ENCODE results near the gene RABGAP1L. TPM values are rescaled to one million over a fixed set of nuclear protein-coding genes. Genes with fewer than 3 reads are reported as not detected.
"Not testable (repeated sequence)": the region's sequence is repeated elsewhere in the genome, so short reads cannot be mapped to it uniquely, and the experiment has no call there.

RABGAP1L gene
- total RNA-seq, 2 experiments from 2014 or later = 47.4 to 53.3 TPM

DNA sequence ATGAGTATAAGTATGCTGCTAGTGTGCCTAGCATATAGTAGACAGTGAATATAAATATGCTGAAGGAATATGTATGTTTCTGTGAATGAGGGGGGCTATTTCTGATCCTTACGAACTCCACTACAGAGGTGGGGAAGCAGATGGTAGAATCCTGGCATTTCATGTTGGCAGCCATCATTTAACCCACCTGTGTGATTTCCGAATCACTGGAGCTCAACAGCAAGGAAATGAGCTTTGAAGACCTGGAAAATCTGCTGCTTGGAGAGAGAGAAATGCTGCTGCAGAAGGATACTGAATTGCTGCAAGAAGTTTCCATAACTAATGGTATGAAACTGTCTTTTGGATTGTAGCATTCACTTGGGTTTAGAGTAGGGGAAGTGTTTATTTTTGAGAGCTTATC lies 83.5 kb downstream of the RABGAP1L start:
- CTCF ChIA-PET = no interaction called here
- Mint-ChIP-seq H3K27ac (peak overlapping the region; percentile 2), H3K4me3 (no peak overlapping the region), H3K36me3 (ENCODE audit: low read depth) (peaks cover 25% of the 10 kb centered on the region), H3K4me1 (no peaks in the 10 kb centered on the region), H3K27me3 (no peaks in the 10 kb centered on the region), H3K9me3 (no peaks in the 10 kb centered on the region)
- POLR2A ChIA-PET = no interaction called here
- DNase-seq = no peak

DNA sequence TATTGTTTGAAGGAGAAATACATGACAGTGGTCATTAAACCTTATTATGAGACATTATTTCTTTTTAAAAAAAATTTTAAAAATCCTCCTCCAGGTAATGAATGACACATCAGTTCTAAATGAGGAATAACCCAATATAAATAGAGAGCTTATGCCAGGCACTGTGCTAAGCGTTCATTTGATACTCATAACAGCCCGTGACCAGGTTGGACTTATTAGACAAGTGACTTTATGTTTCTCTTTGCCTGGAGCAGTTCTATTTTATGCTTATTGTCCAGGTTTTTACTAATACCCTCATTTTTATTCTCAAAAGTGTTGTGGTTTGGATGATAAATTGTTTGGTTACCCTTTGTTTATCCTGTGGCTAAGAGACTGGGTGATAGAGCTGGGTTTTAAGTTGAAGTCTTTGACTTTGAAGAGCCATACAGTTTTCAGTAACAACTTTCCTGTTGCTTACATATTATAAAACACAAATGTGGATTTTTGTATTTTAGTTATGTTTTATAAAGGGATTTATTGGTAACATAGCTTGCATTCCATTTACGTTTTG lies 84.2 kb downstream of the RABGAP1L start:
- no peak overlapping the region for H3K27ac Mint-ChIP-seq
- no peaks in the 10 kb centered on the region for H3K4me1 Mint-ChIP-seq
- ChIA-PET POLR2A (interaction anchor here (0.7 kb wide), 1 partner anchor 75 kb away, joined by 3 read pairs; no protein-coding TSS in a partner anchor), CTCF (interaction anchor here (0.6 kb wide), 1 partner anchor 1493 kb away, joined by 3 read pairs; no protein-coding TSS in a partner anchor)
- peaks cover 25% of the 10 kb centered on the region for H3K36me3 Mint-ChIP-seq (ENCODE audit: low read depth)
- H3K4me3 Mint-ChIP-seq = no peak overlapping the region
- no peaks in the 10 kb centered on the region for H3K27me3 Mint-ChIP-seq
- no peaks in the 10 kb centered on the region for H3K9me3 Mint-ChIP-seq
- no peak for DNase-seq

DNA sequence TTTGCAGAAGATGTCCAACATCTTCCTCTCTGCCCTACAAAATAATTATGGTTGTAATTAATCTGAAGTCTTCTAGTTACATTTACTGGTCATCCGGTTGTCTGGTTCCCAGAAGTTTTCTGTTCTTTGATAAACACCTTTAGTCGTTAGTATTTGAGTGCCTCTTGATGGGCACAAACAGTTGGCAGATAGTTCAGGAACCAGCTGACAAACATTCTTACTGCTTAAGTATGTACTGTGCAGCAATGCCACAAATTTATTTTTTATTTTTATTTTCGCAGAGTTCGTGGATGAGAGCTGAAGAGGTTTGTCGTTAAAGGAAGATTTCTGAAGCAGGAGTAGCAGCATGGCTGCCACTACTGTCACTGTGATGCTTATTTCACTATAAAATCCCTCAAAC lies 84.7 kb downstream of the RABGAP1L start:
- Mint-ChIP-seq H3K27me3 (no peaks in the 10 kb centered on the region), H3K36me3 (ENCODE audit: low read depth) (peaks cover 25% of the 10 kb centered on the region), H3K27ac (no peak overlapping the region), H3K4me3 (no peak overlapping the region), H3K4me1 (no peaks in the 10 kb centered on the region), H3K9me3 (no peaks in the 10 kb centered on the region)
- ChIA-PET POLR2A (no interaction called here), CTCF (interaction anchor here (0.6 kb wide), 1 partner anchor 1494 kb away, joined by 3 read pairs; no protein-coding TSS in a partner anchor)
- no peak for DNase-seq

DNA sequence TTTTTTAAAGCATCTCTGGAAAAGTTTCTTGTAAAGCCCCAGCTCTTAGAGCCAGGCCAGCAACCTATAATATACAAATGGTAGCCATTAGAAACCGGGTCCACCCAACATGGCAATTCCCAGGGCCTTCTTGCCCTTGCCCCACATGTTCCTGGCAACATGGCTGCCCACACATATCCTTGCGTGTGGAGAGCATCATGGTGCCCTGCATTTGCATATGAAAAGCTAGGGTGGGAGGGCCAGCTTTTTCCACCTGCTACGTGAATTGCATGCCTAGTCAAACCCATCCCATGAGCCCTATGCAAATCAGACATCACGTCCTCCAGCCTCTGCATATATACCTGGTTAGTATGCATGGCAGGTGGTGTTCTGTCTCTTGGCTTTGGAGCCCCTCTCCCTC lies 88.2 kb downstream of the RABGAP1L start:
- H3K4me3 Mint-ChIP-seq = no peak overlapping the region
- H3K27me3 Mint-ChIP-seq = no peaks in the 10 kb centered on the region
- ChIA-PET CTCF (interaction anchor here (0.7 kb wide), 1 partner anchor 1523 kb away, joined by 3 read pairs; no protein-coding TSS in a partner anchor), POLR2A (no interaction called here)
- no peaks in the 10 kb centered on the region for H3K4me1 Mint-ChIP-seq
- no peak overlapping the region for H3K27ac Mint-ChIP-seq
- no peak for DNase-seq
- H3K9me3 Mint-ChIP-seq = no peaks in the 10 kb centered on the region
- peaks cover 15% of the 10 kb centered on the region for H3K36me3 Mint-ChIP-seq (ENCODE audit: low read depth)

DNA sequence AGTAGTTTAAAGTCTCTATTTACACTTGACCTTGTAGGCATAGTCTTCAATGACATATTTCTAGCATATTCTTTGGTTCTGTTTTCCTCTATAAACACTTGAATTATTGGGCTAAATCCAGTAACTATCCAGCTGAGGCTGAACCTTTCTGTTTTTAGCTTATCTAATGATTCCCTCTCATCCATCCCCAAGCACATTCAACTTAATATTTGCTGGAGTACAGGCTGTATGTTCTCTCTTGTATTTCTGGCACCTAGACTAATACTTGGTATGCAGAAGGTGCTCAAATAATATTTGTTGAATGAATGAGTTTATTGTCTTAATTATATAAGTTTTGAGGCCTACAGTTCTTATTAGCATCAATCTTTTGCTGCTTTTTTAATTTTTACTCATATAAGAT lies 88.7 kb downstream of the RABGAP1L start:
- H3K27ac Mint-ChIP-seq = no peak overlapping the region

DNA sequence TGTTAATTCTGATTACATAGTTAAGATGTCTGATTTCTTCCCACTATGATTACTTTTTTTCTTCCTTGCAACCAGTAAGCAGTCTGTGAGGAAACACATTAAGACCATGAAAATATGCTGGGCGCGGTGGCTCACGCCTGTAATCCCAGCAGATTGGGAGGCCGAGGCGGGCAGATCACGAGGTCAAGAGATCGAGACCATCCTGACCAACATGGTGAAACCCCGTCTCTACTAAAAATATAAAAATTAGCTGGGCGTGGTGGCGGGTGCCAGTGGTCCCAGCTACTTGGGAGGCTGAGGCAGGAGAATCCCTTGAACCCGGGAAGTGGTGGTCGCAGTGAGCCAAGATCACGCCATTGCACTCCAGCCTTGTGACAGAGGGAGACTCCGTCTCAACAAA lies 97.1 kb downstream of the RABGAP1L start:
- POLR2A ChIA-PET; H3K27me3 Mint-ChIP-seq; H3K9me3 Mint-ChIP-seq; H3K36me3 Mint-ChIP-seq (ENCODE audit: low read depth); H3K4me3 Mint-ChIP-seq; DNase-seq; H3K27ac Mint-ChIP-seq; CTCF ChIA-PET; H3K4me1 Mint-ChIP-seq: not testable (repeated sequence)

More for the DNA sequence above, 88.7 kb downstream of the RABGAP1L start:
- POLR2A ChIA-PET = no interaction called here
- Mint-ChIP-seq H3K27me3 (no peaks in the 10 kb centered on the region), H3K9me3 (no peaks in the 10 kb centered on the region), H3K4me1 (no peaks in the 10 kb centered on the region), H3K4me3 (no peak overlapping the region), H3K36me3 (ENCODE audit: low read depth) (peaks cover 12% of the 10 kb centered on the region)
- no peak for DNase-seq
- CTCF ChIA-PET = interaction anchor here (0.6 kb wide), 1 partner anchor 23 kb away, joined by 3 read pairs; no protein-coding TSS in a partner anchor

DNA sequence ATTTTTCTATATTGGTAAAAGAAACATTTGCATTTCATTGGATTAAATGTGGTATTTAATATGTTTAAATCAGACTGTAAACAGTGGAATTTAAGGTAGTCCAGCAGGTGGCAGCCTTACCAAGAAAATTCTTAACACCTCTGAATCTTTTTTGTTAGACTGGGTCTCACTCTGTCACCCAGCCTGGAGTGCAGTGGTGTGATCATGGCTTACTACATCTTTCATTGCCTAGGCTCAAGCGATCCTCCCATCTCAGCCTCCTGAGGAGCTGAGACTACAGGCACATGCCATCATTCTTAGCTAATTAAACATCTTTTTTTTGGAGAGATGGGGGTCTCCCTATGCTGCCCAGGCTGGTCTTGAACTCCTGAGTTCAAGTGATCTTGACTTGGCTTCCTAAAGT lies 98.8 kb downstream of the RABGAP1L start:
- no peak overlapping the region for H3K27ac Mint-ChIP-seq
- H3K36me3 Mint-ChIP-seq (ENCODE audit: low read depth) = peaks cover 9% of the 10 kb centered on the region
- H3K27me3 Mint-ChIP-seq = no peaks in the 10 kb centered on the region
- no peaks in the 10 kb centered on the region for H3K4me1 Mint-ChIP-seq
- H3K9me3 Mint-ChIP-seq = no peaks in the 10 kb centered on the region
- POLR2A ChIA-PET = no interaction called here
- H3K4me3 Mint-ChIP-seq = no peak overlapping the region
- CTCF ChIA-PET = no interaction called here
- DNase-seq = peak; percentile 65

DNA sequence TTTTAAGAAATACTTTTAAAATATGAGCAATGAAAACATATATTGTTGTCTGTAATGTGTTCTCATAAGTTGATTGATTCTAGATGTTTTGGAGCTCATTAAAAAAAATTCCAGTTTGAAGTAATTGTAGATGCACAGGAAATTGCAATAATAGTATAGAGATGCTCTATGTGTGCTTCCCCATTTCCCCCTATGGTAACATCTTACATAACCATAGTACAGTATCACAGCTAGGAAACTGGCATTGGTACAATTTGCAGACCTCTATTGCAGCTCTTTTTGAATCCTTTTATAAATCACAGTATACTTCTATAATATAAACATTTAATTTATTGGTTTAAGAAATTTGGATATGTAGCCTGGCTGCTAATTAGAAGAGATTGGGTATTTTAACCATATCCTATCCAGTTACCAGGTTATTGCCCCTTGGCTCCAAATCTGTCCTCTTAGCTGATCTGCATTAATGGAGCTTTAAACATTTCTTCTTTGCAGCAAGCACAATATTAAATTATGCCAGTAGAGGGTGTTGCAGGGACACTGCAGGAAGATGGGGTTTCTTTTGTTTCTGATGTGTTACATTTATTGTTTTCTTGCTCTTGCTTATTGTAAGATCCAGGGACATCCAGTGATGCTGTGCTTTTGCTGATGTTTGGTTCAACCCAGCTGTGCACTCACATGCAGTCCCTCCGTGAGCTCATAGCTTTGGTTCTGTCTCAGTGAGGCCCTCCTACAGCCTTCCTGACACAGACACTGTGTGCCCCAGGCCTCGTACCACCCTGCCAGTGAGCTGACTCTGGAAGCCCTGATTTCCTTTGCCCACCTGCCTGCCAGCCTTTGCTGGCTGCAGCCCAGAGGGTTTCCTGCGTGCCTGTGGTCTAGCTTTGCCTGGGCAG lies 103.3 kb downstream of the RABGAP1L start:
- no peak overlapping the region for H3K4me3 Mint-ChIP-seq
- H3K4me1 Mint-ChIP-seq = no peaks in the 10 kb centered on the region
- no peaks in the 10 kb centered on the region for H3K9me3 Mint-ChIP-seq
- ChIA-PET POLR2A (no interaction called here), CTCF (interaction anchor here (0.9 to 1.3 kb wide), 5 partner anchors 8 to 713 kb away, joined by 3 to 9 read pairs (median 3); no protein-coding TSS in a partner anchor)
- H3K36me3 Mint-ChIP-seq (ENCODE audit: low read depth) = no peaks in the 10 kb centered on the region
- H3K27ac Mint-ChIP-seq = no peak overlapping the region
- peak; percentile 23 for DNase-seq
- no peaks in the 10 kb centered on the region for H3K27me3 Mint-ChIP-seq

DNA sequence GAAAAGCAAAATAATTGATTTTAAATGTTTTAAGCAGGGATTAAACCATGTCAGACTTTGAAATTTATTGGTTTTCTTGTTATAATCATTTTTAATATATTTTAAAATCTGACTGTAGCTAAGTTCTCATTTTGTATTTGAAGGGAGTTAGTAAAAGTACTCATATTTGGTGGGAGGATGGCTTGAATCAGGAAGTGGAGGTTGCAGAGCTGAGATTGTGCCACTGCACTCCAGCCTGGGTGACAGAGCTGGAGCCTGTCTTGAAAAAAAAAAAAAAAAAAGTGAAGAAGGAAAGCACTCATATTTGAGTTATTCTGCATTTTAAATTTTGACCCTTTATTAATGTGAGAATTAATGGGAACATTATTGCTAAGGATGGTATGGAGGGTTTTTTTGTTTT lies 106.0 kb downstream of the RABGAP1L start:
- H3K27ac Mint-ChIP-seq = no peak overlapping the region
- H3K27me3 Mint-ChIP-seq = no peaks in the 10 kb centered on the region
- H3K36me3 Mint-ChIP-seq (ENCODE audit: low read depth) = no peaks in the 10 kb centered on the region
- CTCF ChIA-PET = no interaction called here
- DNase-seq = no peak
- H3K4me3 Mint-ChIP-seq = no peak overlapping the region
- POLR2A ChIA-PET = interaction anchor here (0.6 kb wide), 1 partner anchor 738 kb away, joined by 5 read pairs; no protein-coding TSS in a partner anchor
- H3K4me1 Mint-ChIP-seq = no peaks in the 10 kb centered on the region
- H3K9me3 Mint-ChIP-seq = no peaks in the 10 kb centered on the region

DNA sequence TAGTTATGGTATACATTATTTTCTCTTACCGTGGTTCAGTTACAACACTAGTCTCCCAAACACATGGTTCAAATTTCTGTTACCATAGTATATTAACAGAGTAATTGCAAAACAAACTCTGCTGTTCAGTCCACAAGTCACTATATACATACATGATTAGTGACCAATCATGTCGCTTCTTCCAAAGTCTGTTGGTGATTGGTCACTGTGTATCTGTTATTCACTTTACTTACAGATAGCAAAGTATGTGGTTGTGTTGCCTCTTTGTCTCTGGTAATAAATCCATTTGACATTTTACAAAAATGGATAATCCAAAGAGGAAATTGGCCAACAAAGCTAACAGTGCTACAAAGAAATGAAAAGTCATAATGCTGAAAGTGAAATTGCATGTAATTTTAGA lies 107.2 kb downstream of the RABGAP1L start:
- Mint-ChIP-seq H3K9me3 (no peaks in the 10 kb centered on the region), H3K27me3 (no peaks in the 10 kb centered on the region), H3K27ac (no peak overlapping the region), H3K4me1 (no peaks in the 10 kb centered on the region), H3K36me3 (ENCODE audit: low read depth) (no peaks in the 10 kb centered on the region), H3K4me3 (no peak overlapping the region)
- POLR2A ChIA-PET = no interaction called here
- CTCF ChIA-PET = interaction anchor here (0.7 kb wide), 1 partner anchor 14 kb away, joined by 3 read pairs; no protein-coding TSS in a partner anchor
- no peak for DNase-seq

DNA sequence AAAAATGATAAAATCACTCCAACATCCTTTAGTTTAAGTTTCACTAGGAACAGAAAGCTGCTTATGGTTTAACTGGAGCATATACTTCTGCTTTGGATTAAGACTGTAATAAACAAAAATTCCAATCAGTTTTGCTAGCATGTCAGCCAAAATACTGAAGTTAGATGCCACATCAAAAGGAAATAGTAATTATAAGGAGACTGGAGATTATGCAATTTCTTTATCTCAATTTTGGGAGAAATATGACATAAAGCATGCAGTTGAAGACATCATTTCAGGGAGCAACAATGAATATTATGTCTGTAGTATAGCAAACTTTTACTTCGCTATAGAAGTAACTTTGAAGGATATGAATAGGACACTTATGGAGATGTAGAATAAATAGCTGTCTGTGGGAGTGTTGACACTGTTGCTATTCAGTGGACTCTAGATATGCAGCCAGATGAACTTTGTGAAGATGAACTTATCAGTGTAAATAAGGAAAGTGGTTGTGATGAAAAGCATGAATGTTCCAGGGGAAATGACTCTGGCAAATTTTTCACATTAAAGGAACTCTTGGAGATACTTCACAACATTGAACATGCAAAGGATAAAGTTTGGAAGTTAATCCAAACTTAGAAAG lies 107.8 kb downstream of the RABGAP1L start:
- no peaks in the 10 kb centered on the region for H3K4me1 Mint-ChIP-seq
- DNase-seq = no peak
- no peak overlapping the region for H3K4me3 Mint-ChIP-seq
- POLR2A ChIA-PET = no interaction called here
- H3K9me3 Mint-ChIP-seq = no peaks in the 10 kb centered on the region
- H3K27ac Mint-ChIP-seq = no peak overlapping the region
- H3K36me3 Mint-ChIP-seq (ENCODE audit: low read depth) = no peaks in the 10 kb centered on the region
- no peaks in the 10 kb centered on the region for H3K27me3 Mint-ChIP-seq
- CTCF ChIA-PET = no interaction called here

DNA sequence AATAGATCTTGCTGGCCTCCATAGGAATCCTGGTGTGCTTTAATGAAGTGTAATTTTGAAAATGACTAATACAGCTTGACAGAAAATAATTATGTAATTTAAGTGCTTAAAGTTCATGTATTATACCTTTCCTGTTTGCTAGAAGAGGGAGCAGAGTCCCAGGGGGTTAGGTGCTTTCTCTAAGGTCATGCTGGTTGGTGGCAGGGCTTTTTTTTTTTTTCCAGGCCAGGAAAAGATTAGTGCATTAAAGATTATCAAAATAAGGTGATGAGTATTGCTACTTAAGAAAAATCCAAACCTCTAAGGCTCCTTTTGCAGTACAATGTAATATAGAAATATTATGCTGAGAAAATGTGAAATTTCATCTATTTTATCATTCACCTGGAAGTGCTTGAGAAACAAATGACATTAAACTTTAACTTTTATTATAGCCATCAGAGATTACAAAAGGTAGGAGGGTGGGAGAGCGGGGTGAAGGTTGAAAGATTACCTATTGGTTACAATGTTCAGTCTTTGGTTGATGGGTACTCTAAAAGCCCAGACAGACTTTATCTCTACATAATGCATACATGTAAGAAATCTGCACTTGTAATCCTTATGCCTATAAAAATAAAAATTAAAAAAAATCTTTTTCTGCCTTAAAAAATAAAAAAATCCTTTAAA lies 110.8 kb downstream of the RABGAP1L start:
- DNase-seq = no peak
- Mint-ChIP-seq H3K27ac (no peak overlapping the region), H3K27me3 (no peaks in the 10 kb centered on the region)

DNA sequence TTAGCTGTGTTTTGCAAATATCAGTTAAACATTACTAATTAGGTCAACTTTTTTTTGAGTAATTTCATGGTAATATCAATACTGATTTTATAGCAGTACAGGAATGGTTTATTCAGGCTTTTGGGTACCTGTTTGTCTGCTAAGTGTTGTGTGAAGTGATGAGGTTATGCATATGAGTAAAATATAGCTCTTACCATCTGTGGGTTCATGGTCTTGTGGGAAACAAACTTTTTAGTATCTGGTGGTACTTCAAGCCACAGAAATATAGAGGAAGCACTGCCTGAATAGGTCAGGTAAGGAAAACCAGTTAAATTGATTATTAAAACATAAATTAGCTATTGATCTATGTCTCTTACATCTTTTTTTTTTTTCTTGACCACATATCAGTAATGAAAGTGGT lies 113.9 kb downstream of the RABGAP1L start:
- Mint-ChIP-seq H3K9me3 (no peaks in the 10 kb centered on the region), H3K36me3 (ENCODE audit: low read depth) (no peaks in the 10 kb centered on the region), H3K4me3 (no peak overlapping the region), H3K27ac (no peak overlapping the region), H3K27me3 (no peaks in the 10 kb centered on the region), H3K4me1 (no peaks in the 10 kb centered on the region)
- ChIA-PET POLR2A (no interaction called here), CTCF (no interaction called here)
- DNase-seq = no peak

More for the DNA sequence above, 110.8 kb downstream of the RABGAP1L start:
- no peaks in the 10 kb centered on the region for H3K36me3 Mint-ChIP-seq (ENCODE audit: low read depth)
- no peak overlapping the region for H3K4me3 Mint-ChIP-seq
- CTCF ChIA-PET = no interaction called here
- H3K9me3 Mint-ChIP-seq = no peaks in the 10 kb centered on the region
- POLR2A ChIA-PET = no interaction called here
- H3K4me1 Mint-ChIP-seq = no peaks in the 10 kb centered on the region
